Regular cardiac myocyte (primary cell): ENCODE data around the gene RALGAPA2. TPM values are rescaled to one million over a fixed set of nuclear protein-coding genes. Genes with fewer than 3 reads are reported as not detected.

Experiments
- total RNA-seq: library from RNA; depleted of rRNA; stranded (reverse); fragments of >200 nt; gene quantifications from 2 replicates; pipeline ENCODE4 v1.2.3, GENCODE V29; 2014

The RALGAPA2 gene
- 5.0 and 10.1 TPM in 2 replicates for total RNA-seq

DNA sequence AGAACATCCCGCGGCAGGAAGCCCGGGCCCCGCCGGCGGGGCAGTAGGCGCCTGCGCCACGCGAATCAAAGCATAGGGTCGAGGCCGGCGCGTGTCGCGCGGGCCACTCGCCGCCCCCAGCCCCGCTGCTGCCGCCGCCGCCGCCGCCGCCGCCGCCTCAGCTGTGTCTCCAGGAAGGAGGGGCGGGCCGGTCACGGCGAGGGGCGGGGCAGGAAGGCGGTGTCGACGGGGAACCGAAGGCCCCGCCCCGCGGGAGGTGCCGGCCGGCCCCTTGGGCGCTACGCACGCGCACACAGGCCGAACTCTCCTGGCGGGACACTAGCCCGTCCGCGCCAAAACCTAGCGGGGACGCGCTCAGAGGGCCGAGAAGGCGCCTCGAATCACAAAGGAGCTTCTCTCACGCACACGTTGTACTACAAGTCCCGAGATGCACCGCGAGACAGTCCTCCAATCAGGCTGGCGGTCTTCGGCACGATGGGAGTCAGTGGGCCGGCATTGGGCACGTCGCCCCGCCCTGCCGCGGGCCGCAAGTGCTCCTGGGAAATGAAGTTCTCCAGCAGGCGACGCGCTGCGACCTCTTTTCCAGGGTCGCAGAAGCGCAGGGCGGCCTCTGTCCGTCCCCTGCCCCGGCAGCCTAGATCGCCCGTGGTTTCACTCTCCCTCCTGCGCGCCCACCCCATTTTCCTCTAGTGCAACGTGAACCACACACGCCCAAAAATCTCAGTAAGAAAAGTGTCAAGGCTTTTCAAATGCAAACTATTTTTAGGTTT lies at the start of gene RALGAPA2:
Gene RALGAPA2, minus strand, starts transcription at position 171 of the 770 bp plus-strand sequence. Its CDS starts 164 bp downstream, at position 7.

DNA sequence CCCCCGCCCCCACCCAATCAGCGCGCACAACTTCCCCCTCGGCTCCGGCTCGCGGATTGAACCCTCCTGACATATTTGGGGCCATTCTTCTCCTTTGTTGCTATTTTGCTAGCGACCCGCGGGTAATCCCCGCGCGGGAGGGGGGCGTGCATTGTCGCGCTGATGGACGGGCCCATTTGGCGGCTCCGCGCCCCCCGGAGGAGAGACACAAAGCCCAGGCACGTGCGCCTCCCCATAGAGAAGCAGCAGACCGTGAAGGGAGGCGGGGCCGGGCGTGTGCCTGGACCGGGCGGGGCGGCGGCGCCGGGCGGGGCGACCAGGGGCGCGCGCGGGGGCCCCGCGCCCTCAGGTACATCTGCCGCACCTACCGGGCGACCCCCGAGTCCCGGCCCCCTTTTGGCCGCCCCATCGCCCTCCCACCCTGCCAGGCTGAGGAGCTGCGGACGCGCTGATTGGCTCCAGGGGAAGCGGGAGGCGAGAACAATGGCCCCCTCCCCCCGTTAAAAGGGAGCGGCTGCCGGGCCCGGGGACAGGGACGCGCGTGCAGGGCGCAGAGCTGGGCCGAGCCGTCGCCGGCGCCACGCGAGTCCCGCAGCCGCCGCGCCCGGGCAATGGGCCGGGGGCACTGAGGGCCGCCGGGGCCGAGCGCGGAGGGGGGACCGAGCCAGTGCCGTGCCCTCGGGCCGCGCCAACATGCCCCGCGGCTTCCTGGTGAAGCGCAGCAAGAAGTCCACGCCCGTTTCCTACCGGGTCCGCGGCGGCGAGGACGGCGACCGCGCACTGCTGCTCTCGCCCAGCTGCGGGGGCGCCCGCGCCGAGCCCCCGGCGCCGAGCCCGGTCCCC lies 344.6 kb downstream of the RALGAPA2 start, which contains the start of gene INSM1:
Gene INSM1, plus strand, starts transcription at position 530 of the 843 bp plus-strand sequence. Its CDS starts 164 bp downstream, at position 694.

